Brain pericyte (primary cell): Measurements from ENCODE around the gene SUPV3L1.
"Not testable (repeated sequence)": the region's sequence is repeated elsewhere in the genome, so short reads cannot be mapped to it uniquely, and the experiment has no call there.

Experiments used
- DNase-seq: peaks from one replicate; pipeline ENCODE4 v3.0.0-alpha.2; 2012; ENCODE audit warnings: low read depth, low spot score

Gene SUPV3L1

GRCh38 chr10:69230128-69230527, 50.1 kb downstream of the SUPV3L1 start:
- no peak for DNase-seq

GRCh38 chr10:69232252-69232651, 52.2 kb downstream of the SUPV3L1 start:
- DNase-seq: no peak

- no peak for DNase-seq
Observed at GRCh38 chr10:69232736-69233480, 52.9 kb downstream of the SUPV3L1 start.

GRCh38 chr10:69234447-69234846, 54.4 kb downstream of the SUPV3L1 start:
- DNase-seq: no peak

GRCh38 chr10:69237528-69238159, 57.6 kb downstream of the SUPV3L1 start:
- peak; percentile 51 for DNase-seq

- DNase-seq: no peak
Observed at GRCh38 chr10:69239136-69239535, 59.1 kb downstream of the SUPV3L1 start.

GRCh38 chr10:69239816-69240434, 59.9 kb downstream of the SUPV3L1 start:
- no peak for DNase-seq

- no peak for DNase-seq
Observed at GRCh38 chr10:69240455-69240854, 60.4 kb downstream of the SUPV3L1 start.

- DNase-seq: no peak
Observed at GRCh38 chr10:69241575-69241974, 61.5 kb downstream of the SUPV3L1 start.

GRCh38 chr10:69242040-69242851, 62.2 kb downstream of the SUPV3L1 start:
- no peak for DNase-seq

GRCh38 chr10:69242852-69243212, 62.8 kb downstream of the SUPV3L1 start:
- DNase-seq: no peak

- DNase-seq: no peak
Observed at GRCh38 chr10:69243817-69244216, 63.8 kb downstream of the SUPV3L1 start.

- DNase-seq: no peak
Observed at GRCh38 chr10:69246036-69246435, 66.0 kb downstream of the SUPV3L1 start.

- DNase-seq: no peak
Observed at GRCh38 chr10:69246581-69247312, 66.7 kb downstream of the SUPV3L1 start.

- no peak for DNase-seq
Observed at GRCh38 chr10:69247313-69247710, 67.3 kb downstream of the SUPV3L1 start.

- DNase-seq: no peak
Observed at GRCh38 chr10:69248117-69248730, 68.2 kb downstream of the SUPV3L1 start.

- no peak for DNase-seq
Observed at GRCh38 chr10:69250041-69250440, 70.0 kb downstream of the SUPV3L1 start.

GRCh38 chr10:69251417-69251816, 71.4 kb downstream of the SUPV3L1 start:
- DNase-seq: not testable (repeated sequence)

- DNase-seq: no peak
Observed at GRCh38 chr10:69253171-69253570, 73.1 kb downstream of the SUPV3L1 start.

- no peak for DNase-seq
Observed at GRCh38 chr10:69254877-69255276, 74.8 kb downstream of the SUPV3L1 start.
